ENCODE measurements around the gene FLAD1.

DNA sequence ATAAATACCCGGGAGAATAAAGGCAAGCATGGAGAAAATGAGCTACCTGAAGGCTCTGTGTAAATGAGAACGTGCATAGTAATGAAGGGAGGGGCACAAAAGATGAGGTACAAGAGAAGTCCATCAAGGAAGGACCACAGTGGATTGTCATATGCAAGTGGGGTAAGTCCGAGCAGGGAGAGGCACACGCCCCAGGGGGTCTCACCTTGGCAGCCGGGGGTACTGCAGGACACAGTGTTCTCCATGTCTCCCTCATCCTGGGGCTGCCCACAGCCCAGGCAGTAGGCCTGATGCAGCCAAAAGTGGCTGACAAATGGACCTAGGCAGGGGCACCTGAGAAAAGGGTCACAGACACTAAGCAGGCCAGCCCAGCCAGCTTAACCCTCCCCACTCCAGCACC is 40.5 kb downstream of the FLAD1 start:
- no peak for TF ChIP-seq POLR2A (IDR thresholded peaks at IDR 0.05)
- TF ChIP-seq, protein P1, sequence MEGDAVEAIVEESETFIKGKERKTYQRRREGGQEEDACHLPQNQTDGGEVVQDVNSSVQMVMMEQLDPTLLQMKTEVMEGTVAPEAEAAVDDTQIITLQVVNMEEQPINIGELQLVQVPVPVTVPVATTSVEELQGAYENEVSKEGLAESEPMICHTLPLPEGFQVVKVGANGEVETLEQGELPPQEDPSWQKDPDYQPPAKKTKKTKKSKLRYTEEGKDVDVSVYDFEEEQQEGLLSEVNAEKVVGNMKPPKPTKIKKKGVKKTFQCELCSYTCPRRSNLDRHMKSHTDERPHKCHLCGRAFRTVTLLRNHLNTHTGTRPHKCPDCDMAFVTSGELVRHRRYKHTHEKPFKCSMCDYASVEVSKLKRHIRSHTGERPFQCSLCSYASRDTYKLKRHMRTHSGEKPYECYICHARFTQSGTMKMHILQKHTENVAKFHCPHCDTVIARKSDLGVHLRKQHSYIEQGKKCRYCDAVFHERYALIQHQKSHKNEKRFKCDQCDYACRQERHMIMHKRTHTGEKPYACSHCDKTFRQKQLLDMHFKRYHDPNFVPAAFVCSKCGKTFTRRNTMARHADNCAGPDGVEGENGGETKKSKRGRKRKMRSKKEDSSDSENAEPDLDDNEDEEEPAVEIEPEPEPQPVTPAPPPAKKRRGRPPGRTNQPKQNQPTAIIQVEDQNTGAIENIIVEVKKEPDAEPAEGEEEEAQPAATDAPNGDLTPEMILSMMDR (IDR thresholded peaks at IDR 0.05): no peak
